ENCODE data around the gene BCL2L1. TPM values are rescaled to one million over a fixed set of nuclear protein-coding genes. Genes with fewer than 3 reads are reported as not detected.

The BCL2L1 gene
- total and polyA plus RNA-seq, 2 experiments from 2014 or later, result 42.4 to 110 TPM

DNA sequence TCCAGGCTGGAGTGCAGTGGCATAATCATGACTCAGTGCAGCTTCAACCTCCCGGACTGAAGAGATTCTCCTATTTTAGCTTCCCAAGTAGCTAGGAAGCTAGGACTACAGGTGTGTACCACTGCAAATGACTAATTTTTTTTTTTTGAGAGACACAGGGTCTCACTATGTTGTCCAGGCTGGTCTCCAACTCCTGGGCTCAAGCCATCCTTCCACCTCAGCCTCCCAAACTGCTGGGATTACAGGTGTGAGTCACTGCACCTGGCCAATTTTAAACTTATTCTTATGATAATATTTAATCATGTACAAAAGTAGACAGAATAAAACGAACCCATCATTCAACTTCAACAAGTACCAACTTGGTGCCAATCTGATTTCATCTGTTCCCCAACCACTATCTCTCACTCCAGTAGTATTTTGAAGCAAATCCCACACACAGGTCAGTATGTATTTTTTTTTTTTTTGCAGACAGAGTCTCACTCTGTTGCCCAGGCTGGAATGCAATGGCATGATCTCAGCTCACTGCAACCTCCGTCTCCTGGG, 32.5 kb downstream of the BCL2L1 start (continued):
- TF ChIP-seq, protein P1, sequence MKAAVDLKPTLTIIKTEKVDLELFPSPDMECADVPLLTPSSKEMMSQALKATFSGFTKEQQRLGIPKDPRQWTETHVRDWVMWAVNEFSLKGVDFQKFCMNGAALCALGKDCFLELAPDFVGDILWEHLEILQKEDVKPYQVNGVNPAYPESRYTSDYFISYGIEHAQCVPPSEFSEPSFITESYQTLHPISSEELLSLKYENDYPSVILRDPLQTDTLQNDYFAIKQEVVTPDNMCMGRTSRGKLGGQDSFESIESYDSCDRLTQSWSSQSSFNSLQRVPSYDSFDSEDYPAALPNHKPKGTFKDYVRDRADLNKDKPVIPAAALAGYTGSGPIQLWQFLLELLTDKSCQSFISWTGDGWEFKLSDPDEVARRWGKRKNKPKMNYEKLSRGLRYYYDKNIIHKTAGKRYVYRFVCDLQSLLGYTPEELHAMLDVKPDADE (IDR thresholded peaks at IDR 0.05), result no peak
- no peak for TF ChIP-seq STAT1 (IDR thresholded peaks at IDR 0.05; ENCODE audit: unreplicated experiment)
- no peak for TF ChIP-seq CREB1 (CRISPR knock-in tag; IDR thresholded peaks at IDR 0.05; ENCODE audit: low read depth)

DNA sequence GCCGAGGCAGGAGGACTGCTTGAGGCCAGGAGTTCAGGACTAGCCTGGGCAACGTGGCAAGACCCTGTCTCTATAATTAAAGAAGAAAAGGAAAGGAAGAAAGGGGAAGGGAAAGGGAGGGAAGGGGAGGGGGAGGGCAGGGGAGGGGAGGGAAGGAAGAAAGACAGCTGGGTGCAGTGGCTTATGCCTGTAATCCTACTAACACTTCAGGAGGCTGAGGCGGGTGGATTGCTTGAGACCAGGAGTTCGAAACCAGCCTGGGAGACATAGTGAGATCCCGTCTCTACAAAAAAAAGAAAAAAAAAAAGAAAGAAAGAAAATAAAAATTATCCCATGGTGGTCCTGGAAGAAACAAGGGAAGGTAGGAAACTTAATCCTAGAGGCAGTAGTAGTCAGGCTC, 33.5 kb downstream of the BCL2L1 start:
- no peak overlapping the region for H2AFZ ChIP-seq
- H3K9me2 ChIP-seq (ENCODE audit: insufficient read depth), result peaks cover 9% of the 10 kb centered on the region; the same call in 1 of the 2 replicates
- peak overlapping the region; percentile 78; the same call in 1 of the 2 replicates for H3K27ac ChIP-seq (ENCODE audit: low read depth)
- H3K4me3 ChIP-seq, result no peak overlapping the region
- Mint-ChIP-seq H3K27me3 (ENCODE audit: insufficient read depth, low read depth, poor library complexity) (peaks cover 5% of the 10 kb centered on the region), H3K9me3 (no peaks in the 10 kb centered on the region; the same call in 2 of the 3 replicates), H3K4me1 (peaks cover 32% of the 10 kb centered on the region), H3K27ac (no peak overlapping the region; the same call in 1 of the 2 replicates), H3K4me3 (no peak overlapping the region), H3K36me3 (ENCODE audit: low read depth) (peaks cover 28% of the 10 kb centered on the region)
- peaks cover 29% of the 10 kb centered on the region for H3K4me1 ChIP-seq (ENCODE audit: insufficient read depth)
- H3K27me3 ChIP-seq (ENCODE audit: insufficient read depth), result no peaks in the 10 kb centered on the region
- peaks cover 18% of the 10 kb centered on the region for H4K20me1 ChIP-seq (replicated peaks; ENCODE audit: insufficient read depth)
- peaks cover 22% of the 10 kb centered on the region; the same call in 1 of the 2 replicates for H3F3A ChIP-seq (replicated peaks; ENCODE audit: low read depth)
- ATAC-seq (no peak), DNase-seq (ENCODE audit: low spot score) (no peak)
- H3K4me2 ChIP-seq, result no peak overlapping the region
- H3K79me2 ChIP-seq (replicated peaks; ENCODE audit: insufficient read depth), result peaks cover 76% of the 10 kb centered on the region
- peaks cover 5% of the 10 kb centered on the region; the same call in 1 of the 2 replicates for H3K36me3 ChIP-seq (ENCODE audit: insufficient read depth)
- TF ChIP-seq, protein P2, sequence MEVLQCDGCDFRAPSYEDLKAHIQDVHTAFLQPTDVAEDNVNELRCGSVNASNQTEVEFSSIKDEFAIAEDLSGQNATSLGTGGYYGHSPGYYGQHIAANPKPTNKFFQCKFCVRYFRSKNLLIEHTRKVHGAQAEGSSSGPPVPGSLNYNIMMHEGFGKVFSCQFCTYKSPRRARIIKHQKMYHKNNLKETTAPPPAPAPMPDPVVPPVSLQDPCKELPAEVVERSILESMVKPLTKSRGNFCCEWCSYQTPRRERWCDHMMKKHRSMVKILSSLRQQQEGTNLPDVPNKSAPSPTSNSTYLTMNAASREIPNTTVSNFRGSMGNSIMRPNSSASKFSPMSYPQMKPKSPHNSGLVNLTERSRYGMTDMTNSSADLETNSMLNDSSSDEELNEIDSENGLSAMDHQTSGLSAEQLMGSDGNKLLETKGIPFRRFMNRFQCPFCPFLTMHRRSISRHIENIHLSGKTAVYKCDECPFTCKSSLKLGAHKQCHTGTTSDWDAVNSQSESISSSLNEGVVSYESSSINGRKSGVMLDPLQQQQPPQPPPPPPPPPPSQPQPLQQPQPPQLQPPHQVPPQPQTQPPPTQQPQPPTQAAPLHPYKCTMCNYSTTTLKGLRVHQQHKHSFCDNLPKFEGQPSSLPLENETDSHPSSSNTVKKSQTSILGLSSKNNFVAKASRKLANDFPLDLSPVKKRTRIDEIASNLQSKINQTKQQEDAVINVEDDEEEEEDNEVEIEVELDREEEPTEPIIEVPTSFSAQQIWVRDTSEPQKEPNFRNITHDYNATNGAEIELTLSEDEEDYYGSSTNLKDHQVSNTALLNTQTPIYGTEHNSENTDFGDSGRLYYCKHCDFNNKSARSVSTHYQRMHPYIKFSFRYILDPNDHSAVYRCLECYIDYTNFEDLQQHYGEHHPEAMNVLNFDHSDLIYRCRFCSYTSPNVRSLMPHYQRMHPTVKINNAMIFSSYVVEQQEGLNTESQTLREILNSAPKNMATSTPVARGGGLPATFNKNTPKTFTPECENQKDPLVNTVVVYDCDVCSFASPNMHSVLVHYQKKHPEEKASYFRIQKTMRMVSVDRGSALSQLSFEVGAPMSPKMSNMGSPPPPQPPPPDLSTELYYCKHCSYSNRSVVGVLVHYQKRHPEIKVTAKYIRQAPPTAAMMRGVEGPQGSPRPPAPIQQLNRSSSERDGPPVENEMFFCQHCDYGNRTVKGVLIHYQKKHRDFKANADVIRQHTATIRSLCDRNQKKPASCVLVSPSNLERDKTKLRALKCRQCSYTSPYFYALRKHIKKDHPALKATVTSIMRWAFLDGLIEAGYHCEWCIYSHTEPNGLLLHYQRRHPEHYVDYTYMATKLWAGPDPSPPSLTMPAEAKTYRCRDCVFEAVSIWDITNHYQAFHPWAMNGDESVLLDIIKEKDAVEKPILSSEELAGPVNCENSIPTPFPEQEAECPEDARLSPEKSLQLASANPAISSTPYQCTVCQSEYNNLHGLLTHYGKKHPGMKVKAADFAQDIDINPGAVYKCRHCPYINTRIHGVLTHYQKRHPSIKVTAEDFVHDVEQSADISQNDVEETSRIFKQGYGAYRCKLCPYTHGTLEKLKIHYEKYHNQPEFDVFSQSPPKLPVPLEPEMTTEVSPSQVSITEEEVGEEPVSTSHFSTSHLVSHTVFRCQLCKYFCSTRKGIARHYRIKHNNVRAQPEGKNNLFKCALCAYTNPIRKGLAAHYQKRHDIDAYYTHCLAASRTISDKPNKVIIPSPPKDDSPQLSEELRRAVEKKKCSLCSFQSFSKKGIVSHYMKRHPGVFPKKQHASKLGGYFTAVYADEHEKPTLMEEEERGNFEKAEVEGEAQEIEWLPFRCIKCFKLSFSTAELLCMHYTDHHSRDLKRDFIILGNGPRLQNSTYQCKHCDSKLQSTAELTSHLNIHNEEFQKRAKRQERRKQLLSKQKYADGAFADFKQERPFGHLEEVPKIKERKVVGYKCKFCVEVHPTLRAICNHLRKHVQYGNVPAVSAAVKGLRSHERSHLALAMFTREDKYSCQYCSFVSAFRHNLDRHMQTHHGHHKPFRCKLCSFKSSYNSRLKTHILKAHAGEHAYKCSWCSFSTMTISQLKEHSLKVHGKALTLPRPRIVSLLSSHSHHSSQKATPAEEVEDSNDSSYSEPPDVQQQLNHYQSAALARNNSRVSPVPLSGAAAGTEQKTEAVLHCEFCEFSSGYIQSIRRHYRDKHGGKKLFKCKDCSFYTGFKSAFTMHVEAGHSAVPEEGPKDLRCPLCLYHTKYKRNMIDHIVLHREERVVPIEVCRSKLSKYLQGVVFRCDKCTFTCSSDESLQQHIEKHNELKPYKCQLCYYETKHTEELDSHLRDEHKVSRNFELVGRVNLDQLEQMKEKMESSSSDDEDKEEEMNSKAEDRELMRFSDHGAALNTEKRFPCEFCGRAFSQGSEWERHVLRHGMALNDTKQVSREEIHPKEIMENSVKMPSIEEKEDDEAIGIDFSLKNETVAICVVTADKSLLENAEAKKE (CRISPR knock-in tag; IDR thresholded peaks at IDR 0.05), result no peak
- TF ChIP-seq NANOG (IDR thresholded peaks at IDR 0.05; ENCODE audit: borderline replicate concordance), result no peak
- TF ChIP-seq POLR2AphosphoS5 (IDR thresholded peaks at IDR 0.05; ENCODE audit: low read depth), result no peak
- no peak for TF ChIP-seq ZNF331 (CRISPR knock-in tag; IDR thresholded peaks at IDR 0.05; ENCODE audit: low read depth)
- no peak for TF ChIP-seq STAT1 (IDR thresholded peaks at IDR 0.05; ENCODE audit: unreplicated experiment)
- no peak for TF ChIP-seq ZNF114 (CRISPR knock-in tag; IDR thresholded peaks at IDR 0.05)
- TF ChIP-seq, protein P1 (IDR thresholded peaks at IDR 0.05), result no peak
- TF ChIP-seq, protein P3, sequence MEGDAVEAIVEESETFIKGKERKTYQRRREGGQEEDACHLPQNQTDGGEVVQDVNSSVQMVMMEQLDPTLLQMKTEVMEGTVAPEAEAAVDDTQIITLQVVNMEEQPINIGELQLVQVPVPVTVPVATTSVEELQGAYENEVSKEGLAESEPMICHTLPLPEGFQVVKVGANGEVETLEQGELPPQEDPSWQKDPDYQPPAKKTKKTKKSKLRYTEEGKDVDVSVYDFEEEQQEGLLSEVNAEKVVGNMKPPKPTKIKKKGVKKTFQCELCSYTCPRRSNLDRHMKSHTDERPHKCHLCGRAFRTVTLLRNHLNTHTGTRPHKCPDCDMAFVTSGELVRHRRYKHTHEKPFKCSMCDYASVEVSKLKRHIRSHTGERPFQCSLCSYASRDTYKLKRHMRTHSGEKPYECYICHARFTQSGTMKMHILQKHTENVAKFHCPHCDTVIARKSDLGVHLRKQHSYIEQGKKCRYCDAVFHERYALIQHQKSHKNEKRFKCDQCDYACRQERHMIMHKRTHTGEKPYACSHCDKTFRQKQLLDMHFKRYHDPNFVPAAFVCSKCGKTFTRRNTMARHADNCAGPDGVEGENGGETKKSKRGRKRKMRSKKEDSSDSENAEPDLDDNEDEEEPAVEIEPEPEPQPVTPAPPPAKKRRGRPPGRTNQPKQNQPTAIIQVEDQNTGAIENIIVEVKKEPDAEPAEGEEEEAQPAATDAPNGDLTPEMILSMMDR (conservative IDR thresholded peaks at IDR 0.05; ENCODE audit: low read depth in 2 of 2), result no peak
- no peak for TF ChIP-seq CREB1 (CRISPR knock-in tag; IDR thresholded peaks at IDR 0.05; ENCODE audit: low read depth)
- TF ChIP-seq, protein P4, sequence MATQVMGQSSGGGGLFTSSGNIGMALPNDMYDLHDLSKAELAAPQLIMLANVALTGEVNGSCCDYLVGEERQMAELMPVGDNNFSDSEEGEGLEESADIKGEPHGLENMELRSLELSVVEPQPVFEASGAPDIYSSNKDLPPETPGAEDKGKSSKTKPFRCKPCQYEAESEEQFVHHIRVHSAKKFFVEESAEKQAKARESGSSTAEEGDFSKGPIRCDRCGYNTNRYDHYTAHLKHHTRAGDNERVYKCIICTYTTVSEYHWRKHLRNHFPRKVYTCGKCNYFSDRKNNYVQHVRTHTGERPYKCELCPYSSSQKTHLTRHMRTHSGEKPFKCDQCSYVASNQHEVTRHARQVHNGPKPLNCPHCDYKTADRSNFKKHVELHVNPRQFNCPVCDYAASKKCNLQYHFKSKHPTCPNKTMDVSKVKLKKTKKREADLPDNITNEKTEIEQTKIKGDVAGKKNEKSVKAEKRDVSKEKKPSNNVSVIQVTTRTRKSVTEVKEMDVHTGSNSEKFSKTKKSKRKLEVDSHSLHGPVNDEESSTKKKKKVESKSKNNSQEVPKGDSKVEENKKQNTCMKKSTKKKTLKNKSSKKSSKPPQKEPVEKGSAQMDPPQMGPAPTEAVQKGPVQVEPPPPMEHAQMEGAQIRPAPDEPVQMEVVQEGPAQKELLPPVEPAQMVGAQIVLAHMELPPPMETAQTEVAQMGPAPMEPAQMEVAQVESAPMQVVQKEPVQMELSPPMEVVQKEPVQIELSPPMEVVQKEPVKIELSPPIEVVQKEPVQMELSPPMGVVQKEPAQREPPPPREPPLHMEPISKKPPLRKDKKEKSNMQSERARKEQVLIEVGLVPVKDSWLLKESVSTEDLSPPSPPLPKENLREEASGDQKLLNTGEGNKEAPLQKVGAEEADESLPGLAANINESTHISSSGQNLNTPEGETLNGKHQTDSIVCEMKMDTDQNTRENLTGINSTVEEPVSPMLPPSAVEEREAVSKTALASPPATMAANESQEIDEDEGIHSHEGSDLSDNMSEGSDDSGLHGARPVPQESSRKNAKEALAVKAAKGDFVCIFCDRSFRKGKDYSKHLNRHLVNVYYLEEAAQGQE (IDR thresholded peaks at IDR 0.05; ENCODE audit: unreplicated experiment), result no peak

Measured in GM23338 (cell line).